GM10266 (cell line): ENCODE data around the gene TNNT1.

Experiments used
- DNase-seq: peaks from one replicate; pipeline ENCODE4 v3.0.0; 2012; ENCODE audit errors: extremely low spot score
- CTCF ChIP-seq: IDR thresholded peaks from 2 replicates; pipeline ENCODE4 v1.5.1; 2012; ENCODE audit warnings: mild to moderate bottlenecking, low read depth; ENCODE audit not compliant: control insufficient read depth, insufficient read depth; ENCODE audit errors: missing control alignments

The TNNT1 gene

GRCh38 chr19:55149078-55150003 is at the start of gene TNNT1:
Gene TNNT1 (minus strand): TSS chr19:55149206. CDS start chr19:55147157, 2,049 bp downstream.
- no peak for DNase-seq
- no peak for TF ChIP-seq CTCF

DNA sequence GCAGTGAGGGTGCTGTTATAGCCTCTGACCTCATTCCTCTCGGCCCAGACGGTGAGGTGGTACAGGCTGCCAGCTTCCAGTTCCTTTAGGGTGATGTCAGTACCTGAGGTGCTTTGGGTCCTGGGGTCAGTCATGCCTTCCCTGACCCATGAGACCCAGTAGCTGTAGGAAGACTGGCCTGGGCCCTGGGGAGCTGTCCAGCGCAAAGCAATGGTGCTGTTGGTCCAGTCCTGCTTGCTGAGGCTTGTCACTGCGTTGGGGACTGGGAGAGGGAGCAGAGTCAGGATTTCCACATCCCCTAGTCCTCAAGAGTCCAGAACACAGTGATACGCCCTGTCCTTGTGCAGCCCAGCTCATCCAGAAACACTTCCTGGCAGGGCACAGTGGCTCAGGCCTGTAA is 49.6 kb upstream of the TNNT1 start:
- no peak for TF ChIP-seq CTCF
- no peak for DNase-seq

DNA sequence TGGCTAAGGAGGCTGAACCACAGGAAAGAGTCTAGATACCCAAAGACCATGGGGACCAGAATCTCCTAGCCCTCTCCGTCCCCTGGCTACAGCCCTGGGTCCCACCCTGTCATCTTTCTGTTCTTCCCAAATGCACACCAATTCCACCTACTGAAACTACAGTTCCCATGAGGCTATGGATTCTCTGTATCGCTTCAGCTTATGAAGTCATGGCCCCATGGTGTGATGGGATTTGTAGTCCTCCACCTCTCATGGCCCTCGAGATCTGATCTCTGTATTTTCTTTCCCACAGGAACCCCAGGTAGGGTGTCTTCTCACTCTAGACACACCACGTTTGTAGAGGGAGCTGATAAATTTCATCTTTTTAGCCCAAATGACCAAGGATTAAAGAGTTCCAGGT is 48.5 kb upstream of the TNNT1 start:
- no peak for DNase-seq
- TF ChIP-seq CTCF = no peak

- DNase-seq = no peak
- TF ChIP-seq CTCF = no peak
These were observed 47.8 kb upstream of the TNNT1 start for GRCh38 chr19:55196803-55197202.

GRCh38 chr19:55193481-55193880 is 44.5 kb upstream of the TNNT1 start:
- no peak for DNase-seq

GRCh38 chr19:55189403-55189835 is 40.4 kb upstream of the TNNT1 start:
- TF ChIP-seq CTCF = no peak
- DNase-seq = no peak

More at GRCh38 chr19:55193481-55193880, 44.5 kb upstream of the TNNT1 start:
- TF ChIP-seq CTCF = no peak

GRCh38 chr19:55188625-55189024 is 39.6 kb upstream of the TNNT1 start:
- no peak for DNase-seq
- no peak for TF ChIP-seq CTCF
